HG02840 (cell line): ENCODE results near the gene FSTL4.
"Not testable (repeated sequence)": the region's sequence is repeated elsewhere in the genome, so short reads cannot be mapped to it uniquely, and the experiment has no call there.

ENCODE experiments used
- ATAC-seq: cut with Tn5 transposase; IDR thresholded peaks from one replicate; pipeline ENCODE4 v1.9.1; 2021; ENCODE audit warnings: mild to moderate bottlenecking, moderate library complexity, moderate number of reproducible peaks; ENCODE audit not compliant: unreplicated experiment, low FRiP score

The FSTL4 gene

DNA sequence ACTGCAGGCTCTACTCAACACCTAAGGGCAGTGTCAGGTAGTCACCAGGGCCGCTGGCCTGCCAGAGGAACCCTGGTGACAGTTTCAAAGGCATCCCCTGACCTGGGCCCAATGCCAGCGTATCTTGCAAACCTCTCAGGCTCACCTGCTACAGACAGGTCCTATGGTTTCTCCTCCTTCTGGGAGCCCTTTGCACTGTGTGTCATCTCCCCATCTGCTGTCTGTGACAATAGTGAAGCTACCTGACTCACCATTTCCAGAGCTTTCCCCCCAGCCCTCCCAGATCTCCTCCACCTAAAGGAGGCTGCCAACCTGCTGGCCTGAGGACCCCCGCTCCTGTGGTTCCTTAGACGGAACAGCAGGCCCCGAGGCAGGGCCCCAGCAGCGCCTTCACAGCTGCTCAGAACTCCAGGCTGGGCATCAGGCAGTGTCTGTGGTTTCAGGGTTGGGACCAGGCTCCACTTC is 203.1 kb downstream of the FSTL4 start:
- no peak for ATAC-seq

- ATAC-seq = no peak
Measured at GRCh38 chr5:133408322-133408721, 204.0 kb downstream of the FSTL4 start.

DNA sequence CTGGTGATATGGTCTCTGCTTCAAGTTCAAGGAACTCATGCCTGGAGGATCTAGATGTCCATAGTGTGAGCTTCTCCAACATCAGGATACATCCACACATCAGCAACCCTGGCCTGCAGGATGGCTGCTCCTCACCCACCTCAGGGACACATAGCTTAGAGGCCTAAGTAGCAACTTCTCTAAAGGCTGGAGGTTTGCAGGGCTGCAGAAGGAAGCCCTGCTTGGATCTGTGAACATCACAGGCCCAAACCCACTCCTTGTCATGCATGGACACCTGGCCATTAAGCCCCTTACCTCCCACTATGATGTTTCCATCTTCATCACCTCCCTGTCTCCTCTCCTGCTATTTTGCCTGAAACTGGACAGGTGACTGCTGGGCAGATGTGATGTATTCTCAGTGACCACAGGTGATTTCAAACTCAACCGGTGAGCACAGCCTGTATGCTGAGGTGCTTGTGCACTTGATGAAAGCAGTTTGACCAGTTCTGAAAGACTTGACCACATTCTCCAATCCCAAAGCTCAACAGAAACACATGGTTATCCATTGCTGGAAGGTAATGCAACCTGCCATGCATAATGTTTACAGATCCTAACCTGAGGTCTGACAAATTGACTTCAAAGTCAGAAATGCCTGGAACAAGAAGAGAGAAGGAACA is 205.2 kb downstream of the FSTL4 start:
- ATAC-seq = no peak

DNA sequence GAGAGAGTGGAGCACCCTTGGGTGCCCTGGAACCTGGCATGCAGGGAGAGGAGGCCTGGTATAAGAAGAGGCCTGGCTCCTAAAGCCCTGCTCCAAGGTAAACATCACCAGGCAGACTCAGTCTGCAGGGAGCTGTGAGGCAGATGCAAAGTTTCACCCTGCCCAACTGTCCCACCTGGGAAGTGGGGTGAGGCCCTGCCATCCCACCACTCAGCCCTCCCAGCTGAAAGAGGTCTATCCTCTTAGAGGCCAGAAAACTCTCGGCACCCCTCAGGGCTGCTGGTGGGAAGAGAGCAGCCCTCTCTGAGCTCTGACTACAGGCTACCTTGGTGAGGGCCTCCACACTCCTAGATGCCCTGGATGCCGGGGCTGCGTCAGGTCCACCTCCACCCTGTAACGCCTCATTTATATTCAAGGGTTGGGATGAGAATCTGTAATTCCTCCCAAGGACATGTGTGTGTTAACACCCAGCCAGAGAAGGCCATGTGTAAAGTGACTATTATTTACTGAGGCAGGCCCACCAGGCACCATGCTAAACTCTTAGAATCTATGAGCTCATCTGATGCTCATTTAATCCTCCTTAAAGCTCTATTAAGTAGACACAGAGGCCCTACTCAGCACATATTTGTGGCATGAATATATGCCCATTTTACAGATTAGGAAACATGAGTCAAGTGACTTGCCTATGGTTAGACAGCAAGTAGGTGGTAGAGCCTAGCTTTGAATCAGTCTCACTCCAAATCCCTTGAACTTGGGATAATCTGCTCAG is 205.9 kb downstream of the FSTL4 start:
- no peak for ATAC-seq

DNA sequence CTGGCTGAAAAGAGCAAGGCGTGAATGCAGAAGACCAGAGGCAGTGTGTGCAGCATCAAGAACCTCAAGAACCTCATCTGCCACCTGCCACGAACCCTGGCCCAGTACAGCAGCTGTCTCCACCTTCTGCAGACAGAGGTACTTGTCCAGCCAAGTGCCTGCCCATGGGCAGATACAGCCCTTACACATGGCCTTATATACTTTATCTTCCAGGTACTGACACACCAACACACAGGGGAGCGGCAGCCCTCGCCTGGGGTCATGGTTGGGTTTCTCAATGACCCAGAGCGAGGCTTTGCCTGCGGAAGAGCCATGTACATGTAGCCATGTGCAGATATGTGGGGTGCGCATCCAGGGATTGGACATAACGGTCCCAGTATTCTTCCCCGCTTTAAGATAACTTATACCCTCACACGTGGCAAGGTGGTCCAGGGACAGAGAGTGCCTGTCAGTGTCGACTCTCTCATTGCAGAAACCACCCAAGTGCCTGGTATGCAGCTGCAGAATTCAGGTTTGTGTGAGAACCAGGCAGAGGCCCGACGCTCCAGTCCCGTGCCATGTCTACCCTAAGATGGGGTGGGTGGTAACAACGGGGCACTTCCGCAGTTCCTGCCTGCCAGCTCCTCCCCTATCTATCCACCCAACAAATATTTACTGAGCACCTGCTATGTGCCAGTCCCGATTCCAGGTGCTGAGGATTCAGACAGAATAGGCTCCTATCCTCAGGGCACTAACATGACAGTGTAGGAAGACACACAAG is 206.9 kb downstream of the FSTL4 start:
- no peak for ATAC-seq

GRCh38 chr5:133404724-133405123 is 207.6 kb downstream of the FSTL4 start:
- ATAC-seq = no peak

- ATAC-seq = no peak
Measured at GRCh38 chr5:133403741-133404364, 208.5 kb downstream of the FSTL4 start.

DNA sequence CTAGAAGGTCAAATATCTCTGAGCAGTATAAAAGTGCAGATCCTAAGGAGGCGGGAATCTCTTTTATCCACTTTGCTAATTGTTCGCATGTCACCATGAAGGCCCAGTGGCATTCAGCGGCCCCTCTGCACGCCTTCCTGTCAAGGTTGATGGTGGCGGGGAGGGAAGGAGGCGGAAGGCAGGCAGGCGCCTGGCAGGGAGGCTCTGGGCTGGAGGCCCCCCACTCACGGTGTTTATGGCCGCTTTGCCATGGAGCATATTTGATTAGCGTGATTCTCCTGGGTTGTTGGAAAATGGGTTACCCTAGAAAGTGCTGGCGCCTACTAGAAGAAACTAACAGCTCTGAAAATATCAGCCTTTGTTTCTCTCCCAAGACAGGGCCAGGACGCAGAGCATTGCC is 209.6 kb downstream of the FSTL4 start:
- no peak for ATAC-seq

DNA sequence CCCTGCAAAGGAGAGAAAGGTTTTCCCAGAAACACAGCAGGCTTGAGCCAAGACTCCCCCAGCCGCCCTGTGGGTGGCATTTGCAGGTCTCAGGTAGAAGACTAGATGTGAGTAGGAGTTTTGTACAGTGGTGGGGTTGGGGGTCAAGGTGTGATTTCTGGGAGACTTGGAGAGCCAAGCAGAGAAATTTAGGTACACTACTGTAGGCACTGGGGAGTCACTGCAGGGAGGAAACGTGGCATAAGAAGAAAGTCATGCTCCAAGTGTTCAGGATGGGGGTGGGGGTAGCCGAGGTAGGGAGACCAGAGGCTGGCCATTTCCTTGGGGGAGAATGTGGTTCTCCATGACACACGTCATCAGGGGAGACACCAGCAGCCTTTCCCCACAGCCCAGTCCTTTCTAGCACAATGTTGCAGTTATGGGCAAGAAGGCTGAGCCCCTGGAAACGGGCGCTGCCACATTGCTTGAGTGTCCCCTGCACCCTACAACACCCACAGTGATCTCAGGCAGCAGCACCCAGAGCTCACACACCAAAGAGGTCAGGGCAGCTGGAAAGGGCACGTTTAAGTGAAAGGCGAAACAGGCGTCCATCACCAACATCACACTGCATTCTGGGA is 210.5 kb downstream of the FSTL4 start:
- ATAC-seq = no peak

DNA sequence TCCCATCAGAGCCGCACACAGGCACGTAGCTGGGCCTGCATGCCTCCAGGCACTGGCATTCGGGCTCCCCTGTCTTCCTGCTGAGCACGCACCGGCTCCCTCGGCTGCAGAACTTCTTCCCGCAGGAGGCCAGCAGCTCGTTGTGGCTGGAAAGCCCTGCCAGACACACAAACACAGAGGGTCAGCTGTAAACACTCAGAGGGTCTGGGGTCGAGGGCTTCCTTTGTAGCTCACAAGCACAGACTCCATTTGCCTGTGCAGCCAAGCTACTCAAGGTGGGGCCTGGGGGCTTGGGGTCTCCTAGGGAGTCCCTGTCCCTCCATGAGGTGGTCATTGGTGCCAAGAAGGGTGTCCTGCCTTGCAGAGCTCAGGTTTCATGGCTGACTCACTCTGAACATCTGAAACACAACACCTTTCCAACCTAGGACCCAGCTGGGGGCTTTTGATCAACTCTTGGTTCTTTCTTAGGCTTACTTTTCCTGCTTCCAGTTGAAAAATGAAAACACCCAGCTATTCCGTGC is 211.4 kb downstream of the FSTL4 start:
- ATAC-seq = no peak

- no peak for ATAC-seq
Measured at GRCh38 chr5:133400120-133400519, 212.2 kb downstream of the FSTL4 start.

GRCh38 chr5:133399247-133399891 is 213.0 kb downstream of the FSTL4 start:
- ATAC-seq = no peak

GRCh38 chr5:133398646-133399101 is 213.7 kb downstream of the FSTL4 start:
- ATAC-seq = no peak

DNA sequence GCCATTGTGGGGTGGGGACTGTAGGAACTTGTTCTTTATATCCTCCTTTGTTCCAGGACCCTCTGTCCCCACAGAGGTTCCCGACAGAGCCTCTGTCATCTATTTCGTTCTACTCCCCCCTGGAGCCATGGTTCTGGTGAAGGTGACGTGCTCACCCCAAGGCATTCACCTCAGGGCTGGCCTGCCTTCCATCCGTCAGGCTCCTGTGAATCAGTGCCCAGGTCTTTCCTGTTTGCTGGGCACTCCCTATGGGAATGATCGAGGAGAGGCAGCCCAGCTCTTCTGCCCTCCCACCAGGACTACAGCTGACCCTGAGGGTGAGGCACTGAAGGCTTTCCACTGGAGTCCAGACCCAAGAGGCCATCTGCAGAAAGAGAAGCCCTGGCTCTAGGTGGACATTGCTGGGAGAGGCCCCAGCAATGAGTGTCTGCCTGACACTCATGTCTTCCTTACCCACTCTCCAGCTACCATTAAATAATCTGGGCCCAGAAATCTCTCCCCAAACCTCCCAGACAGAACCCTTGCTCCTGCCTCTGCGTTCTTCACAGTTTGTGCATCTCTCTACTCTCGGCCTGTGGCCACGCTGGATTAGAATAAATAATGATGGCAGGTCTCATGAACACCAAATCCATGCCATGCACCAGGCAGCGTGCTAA is 214.2 kb downstream of the FSTL4 start:
- no peak for ATAC-seq

GRCh38 chr5:133397348-133397747 is 215.0 kb downstream of the FSTL4 start:
- ATAC-seq = no peak

GRCh38 chr5:133396814-133397213 is 215.5 kb downstream of the FSTL4 start:
- no peak for ATAC-seq

DNA sequence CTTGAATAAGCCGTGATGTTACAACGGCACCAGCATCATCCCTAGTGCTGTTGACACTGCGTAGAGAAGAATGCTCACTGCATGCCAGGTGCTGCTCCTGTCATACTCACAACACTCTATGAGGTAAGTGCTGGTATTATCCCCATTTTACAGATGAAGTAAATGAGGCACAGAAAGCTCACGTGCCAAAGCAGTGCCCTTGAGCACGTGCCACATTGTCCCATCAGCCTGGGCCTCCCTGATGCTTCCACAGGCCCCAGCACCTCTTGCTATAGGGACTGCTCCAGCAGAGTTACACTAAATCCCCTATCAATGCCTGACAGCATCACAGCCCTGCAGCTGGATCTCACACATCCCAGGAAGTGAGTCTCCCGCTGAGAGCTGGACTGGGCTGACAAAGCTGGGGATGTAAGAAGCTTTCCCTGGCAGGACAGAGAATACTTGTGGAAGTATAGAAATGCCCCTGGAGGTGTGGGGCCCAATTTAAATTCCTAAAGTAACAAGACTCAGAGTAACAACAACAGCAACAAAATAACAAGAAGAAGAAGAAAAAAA is 216.1 kb downstream of the FSTL4 start:
- ATAC-seq = no peak

DNA sequence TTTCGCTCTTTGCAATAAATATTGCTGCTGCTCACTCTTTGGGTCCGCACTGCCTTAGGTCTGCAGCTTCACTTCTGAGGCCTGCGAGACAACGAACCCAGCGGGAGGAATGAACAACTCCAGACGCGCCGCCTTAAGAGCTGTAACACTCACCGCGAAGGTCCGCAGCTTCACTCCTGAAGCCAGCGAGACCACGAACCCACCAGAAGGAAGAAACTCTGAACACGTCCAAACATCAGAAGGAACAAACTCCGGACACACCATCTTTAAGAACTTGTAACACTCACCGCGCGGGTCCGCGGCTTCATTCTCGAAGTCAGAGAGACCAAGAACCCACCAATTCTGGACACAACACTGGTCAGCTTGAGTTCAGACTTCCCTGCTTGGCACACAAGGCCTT is 217.1 kb downstream of the FSTL4 start:
- not testable (repeated sequence) for ATAC-seq

GRCh38 chr5:133394477-133394817 is 217.9 kb downstream of the FSTL4 start:
- ATAC-seq = not testable (repeated sequence)
